Astrocyte (in vitro differentiated cells and primary cell): Measurements from ENCODE around the gene CDKN1C. TPM values are rescaled to one million over a fixed set of nuclear protein-coding genes. Genes with fewer than 3 reads are reported as not detected.
A peak's percentile ranks its signal among the peaks of the same experiment; 100 is the strongest.

Experiments
- DNase-seq: peaks from one replicate; pipeline ENCODE4 v3.0.0-alpha.2; 2010; ENCODE audit warnings: low read depth
- FAIRE-seq: peaks from 2 replicates; lab custom pipeline; 2011; peaks lifted over from hg19 to GRCh38; lab: Jason Lieb, UNC
- H2AFZ ChIP-seq: 2 replicates; pipeline ENCODE4 v1.6.0; 2012; ENCODE audit warnings: low read depth, low read length, inconsistent platforms
- H3K27ac ChIP-seq: 2 replicates; pipeline ENCODE4 v1.5.1; 2011; ENCODE audit warnings: low read depth, low read length, inconsistent platforms
- H3K27me3 ChIP-seq: 2 replicates; pipeline ENCODE4 v1.6.0; 2011; ENCODE audit warnings: low read length, inconsistent platforms; ENCODE audit not compliant: insufficient read depth
- H3K36me3 ChIP-seq: 2 replicates; pipeline ENCODE4 v1.5.1; 2011; ENCODE audit warnings: low read length, inconsistent platforms; ENCODE audit not compliant: insufficient read depth
- H3K4me1 ChIP-seq: 2 replicates; pipeline ENCODE4 v1.5.1; 2011; ENCODE audit warnings: low read length, inconsistent platforms; ENCODE audit not compliant: insufficient read depth
- H3K4me2 ChIP-seq: 2 replicates; pipeline ENCODE4 v1.6.0; 2012; ENCODE audit warnings: low read length, inconsistent platforms
- H3K4me3 ChIP-seq: 2 replicates; pipeline ENCODE4 v1.5.1; 2011; ENCODE audit warnings: low read depth, mild to moderate bottlenecking, low read length, inconsistent platforms; ENCODE audit not compliant: insufficient read depth
- H3K79me2 ChIP-seq: 2 replicates; pipeline ENCODE4 v1.6.0; 2012; ENCODE audit warnings: mild to moderate bottlenecking, low read length, inconsistent platforms; ENCODE audit not compliant: insufficient read depth
- H3K9ac ChIP-seq: 2 replicates; pipeline ENCODE4 v1.6.0; 2012; ENCODE audit warnings: mild to moderate bottlenecking, low read length, inconsistent platforms
- H3K9me3 ChIP-seq: 2 replicates; pipeline ENCODE4 v1.5.1; 2012; ENCODE audit warnings: low read depth, mild to moderate bottlenecking, low read length, inconsistent platforms; ENCODE audit not compliant: insufficient read depth
- H4K20me1 ChIP-seq: 2 replicates; pipeline ENCODE4 v1.6.0; 2012; ENCODE audit warnings: low read length, inconsistent platforms; ENCODE audit not compliant: insufficient read depth
- H3K27ac Mint-ChIP-seq: one replicate; pipeline ENCODE4 v1.8.0; 2021; ENCODE audit warnings: mild to moderate bottlenecking, mixed read lengths; ENCODE audit not compliant: unreplicated experiment
- H3K27me3 Mint-ChIP-seq: one replicate; pipeline ENCODE4 v1.8.0; 2021; ENCODE audit warnings: low read depth, mixed read lengths; ENCODE audit not compliant: unreplicated experiment
- H3K36me3 Mint-ChIP-seq: one replicate; pipeline ENCODE4 v1.8.0; 2021; ENCODE audit warnings: low read depth, mixed read lengths; ENCODE audit not compliant: unreplicated experiment
- H3K4me1 Mint-ChIP-seq: one replicate; pipeline ENCODE4 v1.8.0; 2021; ENCODE audit warnings: low read depth, mixed read lengths; ENCODE audit not compliant: unreplicated experiment
- H3K4me3 Mint-ChIP-seq: one replicate; pipeline ENCODE4 v1.8.0; 2021; ENCODE audit warnings: mild to moderate bottlenecking, moderate library complexity, mixed read lengths; ENCODE audit not compliant: unreplicated experiment
- H3K9me3 Mint-ChIP-seq: one replicate; pipeline ENCODE4 v1.8.0; 2021; ENCODE audit warnings: mild to moderate bottlenecking, mixed read lengths; ENCODE audit not compliant: unreplicated experiment
- CTCF ChIP-seq: IDR thresholded peaks from 2 replicates; pipeline ENCODE4 v1.5.1; 2011; ENCODE audit warnings: low read depth, mild to moderate bottlenecking, inconsistent platforms, low read length, moderate library complexity; ENCODE audit not compliant: insufficient read depth
- EZH2 ChIP-seq: IDR thresholded peaks from 2 replicates; pipeline ENCODE4 v1.6.1; 2012; ENCODE audit warnings: mild to moderate bottlenecking, low read length, inconsistent platforms; ENCODE audit not compliant: insufficient read depth
- total RNA-seq: library from RNA; stranded (reverse); gene quantifications from 2 replicates; pipeline ENCODE4 v1.2.1, GENCODE V29; 2021

The CDKN1C gene
- total RNA-seq, 1 donor from 2014 or later = 7.5 TPM

DNA sequence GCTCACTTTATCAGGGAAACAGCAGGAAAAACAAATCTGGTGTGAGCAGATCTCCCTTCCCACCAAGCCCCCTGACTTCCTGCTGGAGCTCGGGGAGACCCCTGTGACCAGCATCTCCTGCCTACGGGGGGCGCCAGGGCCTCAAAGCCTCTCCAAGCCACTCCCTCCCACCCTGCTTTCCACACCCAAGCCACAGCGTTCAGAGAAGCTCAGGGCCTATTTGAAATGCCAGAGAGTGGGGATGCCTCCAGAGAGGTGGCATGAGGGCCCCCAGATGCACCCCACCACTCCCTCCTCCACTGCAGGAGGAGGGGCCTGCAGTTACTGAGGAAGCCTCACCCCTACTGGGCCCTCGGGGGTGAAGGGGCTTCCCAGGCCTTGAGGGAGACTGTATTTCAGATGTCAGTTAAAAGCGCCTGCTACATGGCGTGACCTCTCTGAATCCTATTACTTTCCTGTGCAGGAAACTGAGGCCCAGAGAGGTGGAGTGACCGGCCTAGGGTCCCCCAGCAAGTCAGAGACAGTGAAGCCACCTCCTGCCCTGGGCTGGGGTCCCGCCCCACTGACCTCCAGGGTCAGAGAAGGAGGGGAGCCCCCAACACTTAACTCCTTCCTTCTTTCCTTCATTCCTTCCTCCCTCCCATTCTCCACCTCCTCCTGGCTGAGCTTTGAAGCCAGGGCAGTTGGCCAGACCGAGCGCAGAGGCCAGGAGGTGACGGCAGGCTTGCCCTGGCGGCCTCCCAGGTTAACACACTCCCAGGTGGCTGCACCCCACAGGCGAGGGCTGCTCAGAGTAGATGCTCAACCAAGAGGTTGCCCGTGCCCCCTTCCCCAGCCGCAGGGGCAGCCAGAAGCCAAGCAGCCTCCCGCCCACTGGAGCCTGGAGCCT lies 6.0 kb upstream of the CDKN1C start:
- H3K79me2 ChIP-seq = no peaks in the 10 kb centered on the region
- peaks cover 7% of the 10 kb centered on the region for H3K4me1 ChIP-seq
- H3K27ac ChIP-seq = no peak overlapping the region
- H3K27me3 ChIP-seq = no peaks in the 10 kb centered on the region
- no peak overlapping the region for H3K4me3 Mint-ChIP-seq
- H2AFZ ChIP-seq = peak overlapping the region; percentile 79
- peak overlapping the region; percentile 69 for H3K9ac ChIP-seq
- H3K4me2 ChIP-seq = peak overlapping the region; percentile 89
- H3K4me3 ChIP-seq = no peak overlapping the region
- DNase-seq (no peak), FAIRE-seq (no peak)
- H3K9me3 ChIP-seq = no peaks in the 10 kb centered on the region
- H3K27me3 Mint-ChIP-seq = peaks cover 30% of the 10 kb centered on the region
- peaks cover 5% of the 10 kb centered on the region for H4K20me1 ChIP-seq
- TF ChIP-seq EZH2 (no peak), CTCF (no peak)
- H3K9me3 Mint-ChIP-seq = no peaks in the 10 kb centered on the region
- H3K27ac Mint-ChIP-seq = no peak overlapping the region
- H3K36me3 Mint-ChIP-seq = peaks cover 2% of the 10 kb centered on the region
- no peaks in the 10 kb centered on the region for H3K4me1 Mint-ChIP-seq
- no peaks in the 10 kb centered on the region for H3K36me3 ChIP-seq

GRCh38 chr11:2890466-2891294 lies 5.1 kb upstream of the CDKN1C start:
- peaks cover 11% of the 10 kb centered on the region for H3K4me1 ChIP-seq
- Mint-ChIP-seq H3K36me3 (peaks cover 2% of the 10 kb centered on the region), H3K4me1 (no peaks in the 10 kb centered on the region), H3K9me3 (no peaks in the 10 kb centered on the region), H3K27ac (no peak overlapping the region), H3K4me3 (no peak overlapping the region), H3K27me3 (peaks cover 27% of the 10 kb centered on the region)
- no peaks in the 10 kb centered on the region for H3K36me3 ChIP-seq
- no peak overlapping the region for H3K9ac ChIP-seq
- no peaks in the 10 kb centered on the region for H3K27me3 ChIP-seq
- no peak for FAIRE-seq
- H4K20me1 ChIP-seq = peaks cover 5% of the 10 kb centered on the region
- TF ChIP-seq CTCF (no peak), EZH2 (no peak)
- H2AFZ ChIP-seq = peak overlapping the region; percentile 26
- no peak overlapping the region for H3K27ac ChIP-seq
- H3K4me3 ChIP-seq = no peak overlapping the region
- DNase-seq = no peak
- no peaks in the 10 kb centered on the region for H3K9me3 ChIP-seq
- H3K79me2 ChIP-seq = no peaks in the 10 kb centered on the region
- no peak overlapping the region for H3K4me2 ChIP-seq
